NCI-H345 (cell line): ENCODE results near the gene PRKX.
"Not testable (repeated sequence)": the region's sequence is repeated elsewhere in the genome, so short reads cannot be mapped to it uniquely, and the experiment has no call there.

ENCODE experiments used
- DNase-seq: peaks from one replicate; lab custom pipeline; 2025; lab: John Stamatoyannopoulos, UW

PRKX gene

GRCh38 chrX:3577551-3577950 is 135.9 kb downstream of the PRKX start:
- DNase-seq, result no peak

- DNase-seq, result no peak
These were observed 136.5 kb downstream of the PRKX start for GRCh38 chrX:3576886-3577501.

DNA sequence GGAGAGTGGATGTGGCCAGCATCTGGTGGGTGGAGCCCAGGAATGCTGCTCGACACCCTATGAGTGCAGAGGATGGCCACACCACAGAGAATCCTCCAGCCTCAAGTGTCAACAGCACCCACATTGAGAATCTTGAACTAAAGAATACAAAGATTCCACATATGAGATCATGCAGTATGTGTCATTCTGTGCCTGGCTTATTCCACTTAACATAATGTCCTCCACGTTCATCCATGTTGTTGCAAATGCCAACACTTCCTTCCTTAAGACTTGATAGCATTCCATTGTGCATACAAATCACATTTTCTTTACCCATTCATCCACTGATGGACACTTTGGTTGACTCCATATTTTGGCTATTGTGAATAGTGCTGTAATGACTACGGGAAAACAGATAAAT is 145.8 kb downstream of the PRKX start:
- DNase-seq, result no peak

GRCh38 chrX:3563451-3563850 is 150.0 kb downstream of the PRKX start:
- no peak for DNase-seq

DNA sequence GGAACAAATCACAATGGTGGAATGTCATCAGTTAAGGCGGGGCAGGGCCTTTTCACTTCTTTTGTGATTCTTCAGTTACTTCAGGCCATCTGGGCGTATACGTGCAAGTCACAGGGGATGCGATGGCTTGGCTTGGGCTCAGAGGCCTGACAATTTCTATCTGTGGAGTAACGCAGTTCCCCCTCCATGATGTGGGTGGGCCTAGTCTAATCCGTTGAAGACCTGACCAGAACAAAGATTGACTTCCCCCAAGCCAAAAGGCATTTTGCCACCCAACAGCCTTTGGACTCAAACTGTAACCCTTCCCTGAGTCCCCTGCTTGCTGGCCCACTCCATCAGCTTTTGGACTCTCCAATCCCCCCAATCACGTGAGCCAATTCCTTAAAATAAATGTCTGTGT is 153.4 kb downstream of the PRKX start:
- DNase-seq, result not testable (repeated sequence)
